ENCODE results near the gene CPE. TPM values are rescaled to one million over a fixed set of nuclear protein-coding genes. Genes with fewer than 3 reads are reported as not detected.

Gene CPE
- polyA plus RNA-seq, 1 of the 3 experiments (the other 2 are of a cell fraction) = 18.2 TPM

GRCh38 chr4:165398570-165398969, 19.8 kb downstream of the CPE start:
- peak; percentile 16 for TF ChIP-seq CHD2 (IDR thresholded peaks at IDR 0.05; ENCODE audit: low read length, partially characterized antibody)
- TF ChIP-seq FOXM1 (IDR thresholded peaks at IDR 0.05; ENCODE audit: low read depth) = no peak
- no peak for TF ChIP-seq FOXJ3 (CRISPR knock-in tag; IDR thresholded peaks at IDR 0.05)
- peak; percentile 64 for TF ChIP-seq MXI1 (IDR thresholded peaks at IDR 0.05; ENCODE audit: low read depth, low read length)
- no peak for TF ChIP-seq RCOR1 (IDR thresholded peaks at IDR 0.05; ENCODE audit: low read length)
- TF ChIP-seq GABPA (IDR thresholded peaks at IDR 0.05; ENCODE audit: low read depth) = no peak
- peak; percentile 100 for TF ChIP-seq RFX5 (IDR thresholded peaks at IDR 0.05; ENCODE audit: low read length)
- TF ChIP-seq ELF1 (IDR thresholded peaks at IDR 0.05) = no peak
- peak in 1 of 2 experiments; percentile 84; a peak in 2 of 4 replicates for TF ChIP-seq EP300 (IDR thresholded peaks at IDR 0.05; ENCODE audit: borderline replicate concordance in 1 of 2, low read depth in 1 of 2, low read length in 1 of 2)
- no peak; the same call in 1 of the 2 replicates for TF ChIP-seq RAD21 (IDR thresholded peaks at IDR 0.05; ENCODE audit: low read length)
- Histone ChIP-seq H3K4me1 (ENCODE audit: control insufficient read depth in 1 of 2, insufficient read depth in 2 of 2, low read depth in 1 of 2, low read length in 1 of 2) (peaks cover 7 to 8% of the 10 kb centered on the region in 2 experiments; a peak in 3 of 4 replicates), H3K9me2 (no peaks in the 10 kb centered on the region), H3K79me2 (ENCODE audit: insufficient read depth) (no peaks in the 10 kb centered on the region), H2AFZ (ENCODE audit: low read depth) (no peak overlapping the region), H3F3A (replicated peaks; ENCODE audit: insufficient read depth) (no peaks in the 10 kb centered on the region), H4K20me1 (ENCODE audit: insufficient read depth) (no peaks in the 10 kb centered on the region), H3K36me3 (replicated peaks in 1 of 2; ENCODE audit: control insufficient read depth in 1 of 2, insufficient read depth in 2 of 2, low read length in 1 of 2) (no peaks in the 10 kb centered on the region), H3K27ac (ENCODE audit: low read depth in 2 of 2, low read length in 1 of 2) (peak overlapping the region in 1 of 2 experiments; percentile 43; a peak in 2 of 4 replicates), H3K9me3 (no peaks in the 10 kb centered on the region), H3K4me3 (ENCODE audit: low read depth in 2 of 2, low read length in 1 of 2) (no peak overlapping the region), H3K4me2 (no peak overlapping the region), H3K27me3 (ENCODE audit: insufficient read depth) (no peaks in the 10 kb centered on the region), H3K9ac (no peak overlapping the region)
- POLR2A ChIA-PET = no interaction called here
- CTCF ChIA-PET = no interaction called here
- DNase-seq = peak; percentile 59
- 21% methylated on average over 1 of the region's 1 CpG for WGBS (ENCODE audit: low lambda C conversion rate)

GRCh38 chr4:165402375-165402774, 23.6 kb downstream of the CPE start:
- 51% methylated on average over 9 of the region's 9 CpGs for WGBS (ENCODE audit: low lambda C conversion rate)
- ChIA-PET CTCF (interaction anchor here (0.9 to 1.3 kb wide), 5 partner anchors 17 to 60 kb away, joined by 3 to 4 read pairs (median 3); partner anchors contain the start of gene CPE), POLR2A (no interaction called here)
- H3K79me2 ChIP-seq (ENCODE audit: insufficient read depth) = no peaks in the 10 kb centered on the region
- H3K9me3 ChIP-seq = no peaks in the 10 kb centered on the region
- no peaks in the 10 kb centered on the region for H4K20me1 ChIP-seq (ENCODE audit: insufficient read depth)
- peaks cover 8 to 17% of the 10 kb centered on the region in 2 experiments; a peak in 3 of 4 replicates for H3K4me1 ChIP-seq (ENCODE audit: control insufficient read depth in 1 of 2, insufficient read depth in 2 of 2, low read depth in 1 of 2, low read length in 1 of 2)
- DNase-seq = no peak
- H3K4me2 ChIP-seq = no peak overlapping the region
- H3F3A ChIP-seq (replicated peaks; ENCODE audit: insufficient read depth) = no peaks in the 10 kb centered on the region
- no peak overlapping the region for H3K27ac ChIP-seq (ENCODE audit: low read depth in 2 of 2, low read length in 1 of 2)
- H3K9me2 ChIP-seq = no peaks in the 10 kb centered on the region
- no peak overlapping the region for H3K4me3 ChIP-seq (ENCODE audit: low read depth in 2 of 2, low read length in 1 of 2)
- H3K9ac ChIP-seq = no peak overlapping the region
- H3K27me3 ChIP-seq (ENCODE audit: insufficient read depth) = no peaks in the 10 kb centered on the region
- H2AFZ ChIP-seq (ENCODE audit: low read depth) = no peak overlapping the region
- TF ChIP-seq, protein P1, sequence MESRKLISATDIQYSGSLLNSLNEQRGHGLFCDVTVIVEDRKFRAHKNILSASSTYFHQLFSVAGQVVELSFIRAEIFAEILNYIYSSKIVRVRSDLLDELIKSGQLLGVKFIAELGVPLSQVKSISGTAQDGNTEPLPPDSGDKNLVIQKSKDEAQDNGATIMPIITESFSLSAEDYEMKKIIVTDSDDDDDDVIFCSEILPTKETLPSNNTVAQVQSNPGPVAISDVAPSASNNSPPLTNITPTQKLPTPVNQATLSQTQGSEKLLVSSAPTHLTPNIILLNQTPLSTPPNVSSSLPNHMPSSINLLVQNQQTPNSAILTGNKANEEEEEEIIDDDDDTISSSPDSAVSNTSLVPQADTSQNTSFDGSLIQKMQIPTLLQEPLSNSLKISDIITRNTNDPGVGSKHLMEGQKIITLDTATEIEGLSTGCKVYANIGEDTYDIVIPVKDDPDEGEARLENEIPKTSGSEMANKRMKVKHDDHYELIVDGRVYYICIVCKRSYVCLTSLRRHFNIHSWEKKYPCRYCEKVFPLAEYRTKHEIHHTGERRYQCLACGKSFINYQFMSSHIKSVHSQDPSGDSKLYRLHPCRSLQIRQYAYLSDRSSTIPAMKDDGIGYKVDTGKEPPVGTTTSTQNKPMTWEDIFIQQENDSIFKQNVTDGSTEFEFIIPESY (IDR thresholded peaks at IDR 0.05; ENCODE audit: borderline replicate concordance, low read depth) = no peak
- TF ChIP-seq, protein P2, sequence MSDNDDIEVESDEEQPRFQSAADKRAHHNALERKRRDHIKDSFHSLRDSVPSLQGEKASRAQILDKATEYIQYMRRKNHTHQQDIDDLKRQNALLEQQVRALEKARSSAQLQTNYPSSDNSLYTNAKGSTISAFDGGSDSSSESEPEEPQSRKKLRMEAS (IDR thresholded peaks at IDR 0.05; ENCODE audit: low read depth) = no peak
- TF ChIP-seq FOSL2 (IDR thresholded peaks at IDR 0.05; ENCODE audit: borderline replicate concordance, low read depth) (no peak), NFIC (IDR thresholded peaks at IDR 0.05; ENCODE audit: borderline replicate concordance) (no peak), EZH2phosphoT487 (IDR thresholded peaks at IDR 0.05; ENCODE audit: borderline replicate concordance, low read depth) (no peak), GABPA (IDR thresholded peaks at IDR 0.05; ENCODE audit: low read depth) (no peak)
- H3K36me3 ChIP-seq (replicated peaks in 1 of 2; ENCODE audit: control insufficient read depth in 1 of 2, insufficient read depth in 2 of 2, low read length in 1 of 2) = no peaks in the 10 kb centered on the region
